Trophoblast cell (in vitro differentiated cells and primary cell): ENCODE results near the gene CTNNA1.
"Not testable (repeated sequence)": the region's sequence is repeated elsewhere in the genome, so short reads cannot be mapped to it uniquely, and the experiment has no call there.

Experiments used
- DNase-seq, 2 donors: peaks; one replicate each; pipeline ENCODE4 v3.0.0-alpha.2; 2016
- H2AFZ ChIP-seq: 2 replicates; pipeline ENCODE4 v1.6.1; 2013; ENCODE audit warnings: low read length, moderate library complexity, mild to moderate bottlenecking; ENCODE audit not compliant: insufficient read depth, poor library complexity
- H2AK5ac ChIP-seq: 2 replicates; pipeline ENCODE4 v1.6.1; 2013; ENCODE audit warnings: mild to moderate bottlenecking, low read length
- H2BK120ac ChIP-seq: 2 replicates; pipeline ENCODE4 v1.6.1; 2013; ENCODE audit warnings: low read length, mild to moderate bottlenecking, moderate library complexity; ENCODE audit not compliant: insufficient read depth, poor library complexity
- H2BK12ac ChIP-seq: 2 replicates; pipeline ENCODE4 v1.6.1; 2013; ENCODE audit warnings: mild to moderate bottlenecking, low read length, moderate library complexity
- H2BK5ac ChIP-seq: 2 replicates; pipeline ENCODE4 v1.6.1; 2013; ENCODE audit warnings: low read length, low read depth, moderate library complexity, mild to moderate bottlenecking; ENCODE audit not compliant: poor library complexity
- H3K14ac ChIP-seq: 2 replicates; pipeline ENCODE4 v1.6.1; 2013; ENCODE audit warnings: mild to moderate bottlenecking, low read length
- H3K18ac ChIP-seq: 2 replicates; pipeline ENCODE4 v1.6.1; 2013; ENCODE audit warnings: mild to moderate bottlenecking, low read length
- H3K23ac ChIP-seq: 2 replicates; pipeline ENCODE4 v1.6.1; 2013; ENCODE audit warnings: low read length
- H3K27ac ChIP-seq: 2 replicates; pipeline ENCODE4 v1.5.1; 2013; ENCODE audit warnings: low read depth, mild to moderate bottlenecking, inconsistent platforms, low read length, moderate library complexity
- H3K27me3 ChIP-seq: 2 replicates; pipeline ENCODE4 v1.6.1; 2013; ENCODE audit warnings: inconsistent platforms, mild to moderate bottlenecking, low read length, moderate library complexity; ENCODE audit not compliant: insufficient read depth
- H3K36me3 ChIP-seq, 2 experiments: 1 replicate in 1 of 2; 2 replicates in 1 of 2; pipeline ENCODE4 v1.6.1; 2013; ENCODE audit warnings: low read length in 2 of 2, mild to moderate bottlenecking in 2 of 2, moderate library complexity in 1 of 2; ENCODE audit not compliant: insufficient read depth in 2 of 2, control insufficient read depth in 1 of 2
- H3K4ac ChIP-seq: 2 replicates; pipeline ENCODE4 v1.6.1; 2013; ENCODE audit warnings: low read depth, mild to moderate bottlenecking, low read length, moderate library complexity
- H3K4me1 ChIP-seq, 2 experiments: 1 replicate in 1 of 2; 2 replicates in 1 of 2; pipeline ENCODE4 v1.6.1; 2013; ENCODE audit warnings: low read length in 2 of 2, mild to moderate bottlenecking in 2 of 2, moderate library complexity in 1 of 2; ENCODE audit not compliant: insufficient read depth in 2 of 2, control insufficient read depth in 1 of 2
- H3K4me2 ChIP-seq: 2 replicates; pipeline ENCODE4 v1.6.1; 2013; ENCODE audit warnings: inconsistent platforms, mild to moderate bottlenecking, low read length, moderate library complexity
- H3K4me3 ChIP-seq: 2 replicates; pipeline ENCODE4 v1.5.1; 2013; ENCODE audit warnings: mild to moderate bottlenecking, low read depth, low read length, inconsistent platforms
- H3K79me1 ChIP-seq: one replicate; pipeline ENCODE4 v1.6.1; 2013; ENCODE audit warnings: low read length
- H3K79me2 ChIP-seq: 2 replicates; pipeline ENCODE4 v1.6.1; 2013; ENCODE audit warnings: low read length, mild to moderate bottlenecking; ENCODE audit not compliant: control insufficient read depth, insufficient read depth, poor library complexity
- H3K9ac ChIP-seq: 2 replicates; pipeline ENCODE4 v1.6.1; 2013; ENCODE audit warnings: mild to moderate bottlenecking, low read length
- H3K9me3 ChIP-seq: 2 replicates; pipeline ENCODE4 v1.6.1; 2013; ENCODE audit warnings: low read depth, mild to moderate bottlenecking, control low read depth, inconsistent platforms, low read length; ENCODE audit not compliant: insufficient read depth
- H4K12ac ChIP-seq: 2 replicates; pipeline ENCODE4 v1.6.1; 2013; ENCODE audit warnings: low read depth, mild to moderate bottlenecking, low read length, moderate library complexity
- H4K8ac ChIP-seq: 2 replicates; pipeline ENCODE4 v1.6.1; 2013; ENCODE audit warnings: low read depth, mild to moderate bottlenecking, low read length, moderate library complexity
- H4K91ac ChIP-seq: one replicate; pipeline ENCODE4 v1.6.1; 2013; ENCODE audit warnings: low read depth, mild to moderate bottlenecking, low read length, moderate library complexity
- WGBS: extraction: QIAGEN DNeasy Blood & Tissue Kit; methylation state at CpG from one replicate; pipeline ENCODE4 v1.1.7; 2013; ENCODE audit warnings: missing lambda C conversion rate; ENCODE audit not compliant: insufficient read length, insufficient coverage; ENCODE audit errors: extremely low coverage; 5-methylcytosine and 5-hydroxymethylcytosine counted together

CTNNA1 gene

GRCh38 chr5:138914338-138914737 is 161.1 kb downstream of the CTNNA1 start:
- Histone ChIP-seq H4K91ac (no peak overlapping the region), H3K4me2 (no peak overlapping the region), H4K8ac (no peak overlapping the region), H2BK12ac (no peak overlapping the region), H3K23ac (no peak overlapping the region), H3K14ac (no peak overlapping the region), H3K79me2 (no peaks in the 10 kb centered on the region), H3K4me1 (no peaks in the 10 kb centered on the region), H3K36me3 (peaks cover 12 to 15% of the 10 kb centered on the region in 2 experiments), H2BK5ac (no peak overlapping the region), H3K18ac (no peak overlapping the region), H4K12ac (no peak overlapping the region), H3K79me1 (no peaks in the 10 kb centered on the region), H3K9ac (no peak overlapping the region), H3K4me3 (no peak overlapping the region), H3K27ac (no peak overlapping the region), H3K9me3 (no peaks in the 10 kb centered on the region), H2BK120ac (no peak overlapping the region), H2AFZ (no peak overlapping the region), H3K4ac (no peak overlapping the region), H3K27me3 (no peaks in the 10 kb centered on the region), H2AK5ac (no peak overlapping the region)
- no peak for DNase-seq
- WGBS = no CpG with 5 or more reads among the region's 3 CpGs

- H2BK5ac ChIP-seq = no peak overlapping the region
- peaks cover 12 to 18% of the 10 kb centered on the region in 2 experiments for H3K36me3 ChIP-seq
- H4K8ac ChIP-seq = no peak overlapping the region
- H3K4me2 ChIP-seq = no peak overlapping the region
- H2BK120ac ChIP-seq = no peak overlapping the region
- H3K4me1 ChIP-seq = no peaks in the 10 kb centered on the region
- H3K9ac ChIP-seq = no peak overlapping the region
- WGBS = no CpG with 5 or more reads among the region's 4 CpGs
- H3K14ac ChIP-seq = no peak overlapping the region
- no peak overlapping the region for H3K23ac ChIP-seq
- no peaks in the 10 kb centered on the region for H3K27me3 ChIP-seq
- H3K9me3 ChIP-seq = no peaks in the 10 kb centered on the region
- no peak overlapping the region for H3K4me3 ChIP-seq
- H3K27ac ChIP-seq = no peak overlapping the region
- H3K79me1 ChIP-seq = no peaks in the 10 kb centered on the region
- no peak overlapping the region for H2AK5ac ChIP-seq
- no peak overlapping the region for H2BK12ac ChIP-seq
- no peaks in the 10 kb centered on the region for H3K79me2 ChIP-seq
- DNase-seq = no peak
- no peak overlapping the region for H3K4ac ChIP-seq
- H2AFZ ChIP-seq = no peak overlapping the region
- H3K18ac ChIP-seq = no peak overlapping the region
- H4K12ac ChIP-seq = no peak overlapping the region
- no peak overlapping the region for H4K91ac ChIP-seq
Observed at GRCh38 chr5:138918686-138919085, 165.5 kb downstream of the CTNNA1 start.

DNA sequence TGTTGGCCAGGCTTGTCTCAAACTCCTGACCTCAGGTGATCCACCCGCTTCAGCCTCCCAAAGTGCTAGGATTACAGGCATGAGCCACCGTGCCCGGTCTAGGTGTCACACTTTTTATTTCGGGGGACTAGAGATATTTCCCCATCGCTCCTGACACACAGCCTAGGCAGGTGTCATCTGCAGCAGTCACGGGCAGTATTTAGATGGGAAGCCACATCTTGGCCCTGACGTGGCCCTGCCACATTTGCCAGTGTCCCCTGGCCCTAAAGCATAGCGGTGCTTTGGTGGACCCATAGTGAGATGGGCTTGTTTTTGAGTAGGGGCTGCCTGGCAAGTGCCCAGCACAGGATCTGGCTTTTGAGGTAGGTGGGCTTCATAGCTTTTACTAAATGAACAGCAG is 167.0 kb downstream of the CTNNA1 start:
- peaks cover 2% of the 10 kb centered on the region for H3K9me3 ChIP-seq
- no peak overlapping the region for H3K9ac ChIP-seq
- no peaks in the 10 kb centered on the region for H3K27me3 ChIP-seq
- no peak overlapping the region for H2BK5ac ChIP-seq
- no peak overlapping the region for H3K4me2 ChIP-seq
- H3K18ac ChIP-seq = no peak overlapping the region
- no peak overlapping the region for H2BK120ac ChIP-seq
- no peak overlapping the region for H2AFZ ChIP-seq
- no peak overlapping the region for H2BK12ac ChIP-seq
- no peak overlapping the region for H3K23ac ChIP-seq
- no peak overlapping the region for H4K12ac ChIP-seq
- H3K36me3 ChIP-seq = peaks cover 14 to 23% of the 10 kb centered on the region in 2 experiments
- H3K27ac ChIP-seq = no peak overlapping the region
- no peaks in the 10 kb centered on the region for H3K79me1 ChIP-seq
- H3K4ac ChIP-seq = no peak overlapping the region
- H3K4me1 ChIP-seq = no peaks in the 10 kb centered on the region
- no peak overlapping the region for H4K91ac ChIP-seq
- no CpG with 5 or more reads among the region's 8 CpGs for WGBS
- H3K4me3 ChIP-seq = no peak overlapping the region
- no peaks in the 10 kb centered on the region for H3K79me2 ChIP-seq
- H4K8ac ChIP-seq = no peak overlapping the region
- no peak overlapping the region for H3K14ac ChIP-seq
- H2AK5ac ChIP-seq = no peak overlapping the region
- DNase-seq = no peak

- H3K27me3 ChIP-seq, H2BK5ac ChIP-seq, H2AK5ac ChIP-seq, DNase-seq, H3K4me2 ChIP-seq, H3K9ac ChIP-seq, H2BK12ac ChIP-seq, H3K27ac ChIP-seq, H2BK120ac ChIP-seq, H2AFZ ChIP-seq, H3K9me3 ChIP-seq, H4K8ac ChIP-seq, H3K14ac ChIP-seq, H3K79me2 ChIP-seq, H3K79me1 ChIP-seq, H3K18ac ChIP-seq, H4K12ac ChIP-seq, H3K23ac ChIP-seq, H3K4me3 ChIP-seq, H4K91ac ChIP-seq, H3K4me1 ChIP-seq, H3K4ac ChIP-seq: not testable (repeated sequence)
- H3K36me3 ChIP-seq = peaks cover 23 to 33% of the 10 kb centered on the region in 2 experiments
- no CpG with 5 or more reads among the region's 2 CpGs for WGBS
Observed at GRCh38 chr5:138921362-138921761, 168.1 kb downstream of the CTNNA1 start.
